AG04449 (cell line): ENCODE results near the gene ATP13A1.
"Not testable (repeated sequence)": the region's sequence is repeated elsewhere in the genome, so short reads cannot be mapped to it uniquely, and the experiment has no call there.

Experiments
- CTCF ChIA-PET: fragments of 350-600 bp; formaldehyde crosslinking; extraction: SDS; loops from one replicate; lab custom pipeline; 2021; ENCODE audit warnings: antibody characterized with exemption; lab: Yijun Ruan, JAX
- POLR2A ChIA-PET: fragments of 400-600, 350-600 bp; formaldehyde crosslinking; extraction: SDS; loops from one replicate; lab custom pipeline; 2020; ENCODE audit warnings: antibody characterized with exemption, inconsistent platforms; lab: Yijun Ruan, JAX
- DNase-seq: peaks from one replicate; pipeline ENCODE4 v3.0.0-alpha.2; 2010; ENCODE audit warnings: low read depth, low spot score
- H3K4me3 ChIP-seq: 2 replicates; pipeline ENCODE4 v1.5.1; 2011; ENCODE audit warnings: low read depth, mild to moderate bottlenecking, control low read depth, low read length
- TF ChIP-seq, protein P1 (sequence below): IDR thresholded peaks from one replicate; pipeline ENCODE4 v1.5.1; 2011; ENCODE audit warnings: mild to moderate bottlenecking, moderate library complexity, low read length, control low read depth, inconsistent platforms; ENCODE audit not compliant: insufficient read depth; ENCODE audit errors: missing control alignments

ATP13A1 gene

DNA sequence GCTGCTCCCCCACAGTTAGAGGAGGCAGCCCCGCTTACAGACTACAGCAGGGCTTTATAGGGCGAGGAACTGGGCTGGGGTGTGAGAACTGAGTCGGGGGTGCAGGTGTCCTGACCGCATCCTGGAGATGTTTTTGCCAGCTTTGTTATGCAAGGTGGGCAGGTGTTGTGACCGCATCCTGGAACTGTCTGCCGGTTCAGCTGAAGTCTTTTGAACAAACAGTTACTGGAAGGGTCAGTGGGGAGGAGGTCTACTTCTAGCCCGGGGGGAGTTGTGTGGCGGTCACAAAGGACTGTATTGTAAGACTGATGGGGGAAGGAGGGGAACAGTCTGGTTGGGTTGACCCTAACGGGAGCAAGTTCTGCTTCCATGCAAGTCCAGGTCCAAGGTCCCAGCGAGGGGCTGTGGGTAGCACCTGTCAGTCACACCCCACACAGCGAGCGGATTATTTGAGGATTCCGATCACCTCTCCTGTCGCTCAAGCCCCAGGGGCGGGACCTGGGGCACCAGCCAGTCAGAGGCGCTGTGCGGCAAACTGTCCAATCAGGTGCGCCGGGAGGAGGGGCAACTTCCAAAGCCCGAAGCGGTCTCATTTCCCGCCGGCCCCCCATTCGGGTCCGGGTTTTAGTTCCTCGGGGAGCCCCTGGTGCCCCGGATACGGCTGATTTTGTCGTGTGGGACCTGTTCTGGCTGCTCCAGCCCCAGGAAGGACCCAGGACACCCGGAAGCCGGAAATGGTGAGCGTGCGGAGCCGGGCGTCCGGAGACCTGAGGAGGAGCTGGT is 4.9 kb upstream of the ATP13A1 start, which contains the start of gene ZNF101:
TSS of gene ZNF101 (plus strand) at position 610 of the 783 bp plus-strand sequence. CDS start at position 735, 125 bp downstream.
- CTCF ChIA-PET: interaction anchor here (0.9 to 1.4 kb wide), 2 partner anchors 136 to 292 kb away, joined by 4 to 5 read pairs; no protein-coding TSS in a partner anchor
- POLR2A ChIA-PET: interaction anchor here (1.2 kb wide), 3 partner anchors 65 to 197 kb away, joined by 3 to 7 read pairs (median 4); partner anchors contain the start of genes ZNF14 and ZNF253
- peak within 1 kb of the TSS; percentile 88 for H3K4me3 ChIP-seq
- DNase-seq: peak; percentile 37
- TF ChIP-seq, protein P1, sequence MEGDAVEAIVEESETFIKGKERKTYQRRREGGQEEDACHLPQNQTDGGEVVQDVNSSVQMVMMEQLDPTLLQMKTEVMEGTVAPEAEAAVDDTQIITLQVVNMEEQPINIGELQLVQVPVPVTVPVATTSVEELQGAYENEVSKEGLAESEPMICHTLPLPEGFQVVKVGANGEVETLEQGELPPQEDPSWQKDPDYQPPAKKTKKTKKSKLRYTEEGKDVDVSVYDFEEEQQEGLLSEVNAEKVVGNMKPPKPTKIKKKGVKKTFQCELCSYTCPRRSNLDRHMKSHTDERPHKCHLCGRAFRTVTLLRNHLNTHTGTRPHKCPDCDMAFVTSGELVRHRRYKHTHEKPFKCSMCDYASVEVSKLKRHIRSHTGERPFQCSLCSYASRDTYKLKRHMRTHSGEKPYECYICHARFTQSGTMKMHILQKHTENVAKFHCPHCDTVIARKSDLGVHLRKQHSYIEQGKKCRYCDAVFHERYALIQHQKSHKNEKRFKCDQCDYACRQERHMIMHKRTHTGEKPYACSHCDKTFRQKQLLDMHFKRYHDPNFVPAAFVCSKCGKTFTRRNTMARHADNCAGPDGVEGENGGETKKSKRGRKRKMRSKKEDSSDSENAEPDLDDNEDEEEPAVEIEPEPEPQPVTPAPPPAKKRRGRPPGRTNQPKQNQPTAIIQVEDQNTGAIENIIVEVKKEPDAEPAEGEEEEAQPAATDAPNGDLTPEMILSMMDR: no peak

DNA sequence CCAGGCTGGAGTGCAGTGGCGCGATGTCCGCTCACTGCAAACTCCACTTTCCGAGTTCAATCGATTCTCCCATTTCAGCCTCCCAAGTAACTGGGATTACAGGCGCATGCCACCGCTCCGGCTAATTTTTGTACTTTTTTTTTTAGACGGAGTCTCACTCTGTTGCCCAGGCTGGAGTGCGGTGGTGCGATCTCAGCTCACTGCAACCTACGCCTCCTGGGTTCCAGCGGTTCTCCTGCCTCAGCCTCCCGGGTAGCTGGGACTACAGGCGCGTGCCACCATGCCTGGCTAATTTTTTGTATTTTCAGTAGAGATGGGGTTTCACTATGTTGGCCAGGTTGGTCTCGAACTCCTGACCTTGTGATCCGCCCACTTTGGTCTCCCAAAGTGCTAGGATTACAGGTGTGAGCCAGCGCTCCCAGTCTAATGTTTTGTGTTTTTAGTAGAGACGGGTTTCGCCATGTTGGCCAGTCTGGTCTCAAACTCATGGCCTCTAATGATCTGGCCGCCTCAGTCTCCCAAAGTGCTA is 2.0 kb upstream of the ATP13A1 start:
- POLR2A ChIA-PET: interaction anchor here (0.7 kb wide), 1 partner anchor 293 kb away, joined by 4 read pairs; no protein-coding TSS in a partner anchor
- H3K4me3 ChIP-seq, DNase-seq, CTCF ChIA-PET: not testable (repeated sequence)

DNA sequence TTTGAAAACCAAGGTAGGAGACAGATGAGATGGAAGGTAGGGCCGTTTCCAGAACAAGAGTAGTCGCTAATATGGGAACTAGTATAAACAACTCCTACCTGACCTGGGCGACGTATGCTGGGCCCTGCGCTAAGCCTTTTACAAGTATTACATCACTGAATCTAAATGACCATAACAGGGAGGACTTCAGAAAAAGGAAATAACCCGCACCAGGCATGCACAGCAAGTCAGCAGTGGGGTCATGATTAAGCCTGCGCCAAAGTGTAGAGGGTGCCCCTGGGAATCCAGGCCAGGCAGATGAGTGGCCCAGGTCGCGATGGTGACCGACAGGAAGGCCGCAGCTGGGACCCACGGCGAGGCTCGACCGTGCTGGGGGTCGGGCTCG is 613 bp downstream of the ATP13A1 start:
- CTCF ChIA-PET: interaction anchor here (0.6 to 7.4 kb wide), 4 partner anchors 9 to 131 kb away, joined by 3 to 41 read pairs (median 10); partner anchors contain the start of gene GMIP
- H3K4me3 ChIP-seq: peak overlapping the region; percentile 99
- TF ChIP-seq, protein P1: no peak
- POLR2A ChIA-PET: no interaction called here
- DNase-seq: no peak

DNA sequence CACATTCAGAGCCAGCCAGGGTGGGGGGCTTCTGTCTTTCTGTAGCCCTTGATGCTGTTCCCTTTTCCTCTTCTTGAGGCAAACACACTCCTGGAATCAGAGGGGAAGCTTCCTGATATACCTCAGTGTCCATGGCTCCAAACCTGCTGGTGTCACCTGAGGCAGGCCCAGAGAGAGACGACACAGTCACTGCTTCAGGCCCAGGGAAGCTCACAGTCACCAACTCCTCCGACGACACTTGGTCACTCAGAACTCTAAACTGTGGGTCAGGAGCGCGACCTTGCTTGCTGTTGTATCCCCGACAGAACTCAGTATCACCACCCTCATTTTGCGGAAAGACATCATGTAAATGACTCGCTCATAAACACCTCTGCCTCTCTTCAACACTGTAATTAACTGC is 1.1 kb downstream of the ATP13A1 start:
- POLR2A ChIA-PET: no interaction called here
- peak overlapping the region; percentile 99 for H3K4me3 ChIP-seq
- DNase-seq: no peak
- TF ChIP-seq, protein P1: no peak
- CTCF ChIA-PET: interaction anchor here (0.9 to 7.4 kb wide), 3 partner anchors 11 to 130 kb away, joined by 3 to 41 read pairs (median 14); partner anchors contain the start of gene GMIP

DNA sequence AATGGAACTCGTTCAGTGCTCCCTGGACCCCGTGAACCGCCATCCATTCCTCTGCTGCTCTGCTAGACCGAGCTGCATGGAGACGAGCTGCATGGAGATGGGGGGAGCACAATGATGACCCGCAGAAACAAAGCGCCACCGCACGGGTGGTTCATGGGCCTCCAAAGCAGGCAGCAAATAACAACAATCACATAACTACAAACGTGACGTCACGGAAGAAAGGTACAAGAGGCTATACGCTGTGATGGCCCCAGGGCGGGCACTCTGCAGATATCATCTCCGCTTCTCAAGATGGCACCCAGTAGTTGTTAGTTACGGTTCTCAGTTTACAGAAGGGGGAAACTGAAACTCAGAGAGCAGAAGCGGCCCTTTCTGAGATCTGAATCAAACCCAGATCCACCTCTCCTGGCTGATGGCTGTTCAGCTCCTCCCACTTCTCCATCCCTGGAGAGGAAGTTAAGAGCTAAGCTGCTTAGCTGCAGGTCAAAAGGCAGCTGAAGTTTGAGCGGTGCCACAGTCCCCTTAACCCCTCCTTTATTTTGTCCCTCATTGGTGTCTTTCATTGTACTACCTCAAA is 1.7 kb downstream of the ATP13A1 start:
- no peak for DNase-seq
- H3K4me3 ChIP-seq: no peak overlapping the region; the same call in 1 of the 2 replicates
- CTCF ChIA-PET: interaction anchor here (0.9 to 7.4 kb wide), 3 partner anchors 10 to 130 kb away, joined by 3 to 41 read pairs (median 14); partner anchors contain the start of gene GMIP
- POLR2A ChIA-PET: no interaction called here
- TF ChIP-seq, protein P1: no peak

DNA sequence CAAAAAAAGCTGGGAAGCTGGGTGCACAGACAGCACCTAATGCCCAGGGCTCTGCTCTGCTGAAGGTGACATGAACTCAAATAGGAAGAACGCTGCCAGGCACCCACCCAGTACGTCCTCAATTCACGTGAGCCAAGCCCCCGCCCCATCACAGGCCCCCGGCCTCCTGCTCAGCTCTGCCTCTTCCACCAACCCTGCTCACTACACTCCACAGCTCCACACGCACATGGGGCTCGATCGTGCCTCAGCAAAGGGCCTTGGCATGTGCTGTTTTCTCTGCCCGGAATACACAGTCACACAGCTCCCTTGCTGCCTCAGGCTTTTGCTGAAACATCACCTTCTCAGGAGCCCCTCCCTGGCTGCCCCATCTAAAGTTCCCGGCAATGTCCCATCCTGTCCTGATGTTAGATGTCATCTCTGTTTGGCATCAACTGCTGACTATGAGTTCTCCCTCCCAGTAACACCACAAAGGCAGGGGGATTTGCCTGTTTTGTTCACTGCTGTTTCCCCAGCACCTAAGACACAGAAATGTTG is 2.3 kb downstream of the ATP13A1 start:
- ChIA-PET CTCF (interaction anchor here (1.8 to 7.4 kb wide), 2 partner anchors 17 to 129 kb away, joined by 14 to 41 read pairs; partner anchors contain the start of gene GMIP), POLR2A (no interaction called here)
- H3K4me3 ChIP-seq: no peak overlapping the region
- DNase-seq: no peak
- TF ChIP-seq, protein P1: no peak
